ENCODE results near the gene LHX5.

LHX5 gene

DNA sequence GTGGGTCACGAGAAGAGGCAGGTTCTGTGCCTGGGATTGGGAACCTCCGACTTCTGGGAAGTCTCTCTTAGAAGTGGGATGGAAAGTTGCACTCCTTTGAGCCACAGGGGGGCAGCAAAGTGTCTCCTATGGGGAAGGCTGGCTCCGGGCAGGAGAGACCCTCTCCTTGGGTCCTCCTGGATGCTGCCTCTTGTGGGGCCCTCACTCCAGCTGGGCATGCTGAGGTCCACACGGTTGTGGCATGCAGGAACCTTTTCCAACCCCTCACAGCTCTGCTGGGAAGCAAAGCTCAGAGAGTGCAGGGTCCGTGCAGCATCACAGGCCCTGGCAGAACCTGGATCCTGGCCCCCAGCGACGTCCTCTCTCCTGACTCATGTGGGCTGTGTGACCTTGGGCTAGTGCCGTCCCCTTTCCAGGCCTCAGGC lies 32.1 kb downstream of the LHX5 start:
- H3K4me3 ChIP-seq (ENCODE audit: low read length in 2 of 2), result no peak overlapping the region
- H4K8ac ChIP-seq (ENCODE audit: low read depth, low read length), result no peak overlapping the region
- no peak overlapping the region for H2AK5ac ChIP-seq (ENCODE audit: low read depth, low read length)
- H3K4me2 ChIP-seq (ENCODE audit: insufficient read depth, low read length, poor library complexity, severe bottlenecking), result no peak overlapping the region
- H2BK12ac ChIP-seq (ENCODE audit: low read length), result no peak overlapping the region
- H3K18ac ChIP-seq (ENCODE audit: low read length), result peak overlapping the region; percentile 20
- no peak overlapping the region for H4K91ac ChIP-seq (ENCODE audit: low read depth, low read length, poor library complexity)
- DNase-seq (ENCODE audit: low spot score), result peak; percentile 64
- H2BK120ac ChIP-seq (ENCODE audit: low read depth, low read length), result no peak overlapping the region
- no peaks in the 10 kb centered on the region for H3K9me3 ChIP-seq (replicated peaks in 1 of 2; ENCODE audit: control insufficient read depth in 2 of 2, insufficient read depth in 1 of 2, low read depth in 1 of 2, low read length in 2 of 2)
- no peak overlapping the region for H3K23ac ChIP-seq (ENCODE audit: low read depth, low read length, poor library complexity)
- H2BK15ac ChIP-seq (ENCODE audit: low read length), result no peak overlapping the region
- H3K36me3 ChIP-seq (replicated peaks in 1 of 2; ENCODE audit: control insufficient read depth in 2 of 2, insufficient read depth in 2 of 2, low read length in 2 of 2), result peaks cover 0 to 12% of the 10 kb centered on the region in 2 donors
- peaks cover 0 to 1% of the 10 kb centered on the region in 2 donors for H3K4me1 ChIP-seq (ENCODE audit: control insufficient read depth in 2 of 2, insufficient read depth in 1 of 2, low read depth in 1 of 2, low read length in 2 of 2)
- no peak overlapping the region for H2AFZ ChIP-seq (ENCODE audit: low read length)
- H3K79me1 ChIP-seq (ENCODE audit: low read depth, low read length), result no peaks in the 10 kb centered on the region
- H2BK5ac ChIP-seq (ENCODE audit: low read length), result no peak overlapping the region
- no peak overlapping the region for H3K27ac ChIP-seq (replicated peaks; ENCODE audit: low read length)
- H3K14ac ChIP-seq (ENCODE audit: low read length), result no peak overlapping the region
- WGBS, 2 donors (ENCODE audit: extremely low coverage in 2 of 2, insufficient read length in 2 of 2, insufficient replicate concordance in 1 of 2), result no CpG with 5 or more reads among the region's 8 CpGs
- H3K4ac ChIP-seq (ENCODE audit: low read length), result no peak overlapping the region
- no peaks in the 10 kb centered on the region for H3K27me3 ChIP-seq (ENCODE audit: control insufficient read depth in 3 of 3, insufficient read depth in 3 of 3, low read depth in 1 of 3, low read length in 3 of 3)
- no peak overlapping the region for H3K9ac ChIP-seq (ENCODE audit: low read depth, low read length, poor library complexity)

DNA sequence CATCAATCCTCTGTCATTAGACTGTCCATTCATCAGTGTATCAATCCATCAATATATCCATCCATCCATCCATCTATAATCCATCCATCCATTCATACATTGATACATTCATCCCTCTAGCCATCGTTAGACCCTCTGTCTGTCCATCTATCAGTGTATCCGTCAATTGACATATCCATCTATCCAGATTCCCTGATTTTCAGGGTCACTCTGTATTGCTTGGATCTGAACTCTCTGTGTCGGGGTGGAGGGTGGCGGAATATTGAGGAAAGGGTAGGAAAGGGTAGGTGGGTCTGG lies 32.4 kb downstream of the LHX5 start:
- 100% methylated on average over 1 of the region's 4 CpGs; no CpG with 5 or more reads in 1 of the 2 donors for WGBS, 2 donors (ENCODE audit: extremely low coverage in 2 of 2, insufficient read length in 2 of 2, insufficient replicate concordance in 1 of 2)
- H2AK5ac ChIP-seq (ENCODE audit: low read depth, low read length), result no peak overlapping the region
- H4K91ac ChIP-seq (ENCODE audit: low read depth, low read length, poor library complexity), result no peak overlapping the region
- no peaks in the 10 kb centered on the region for H3K79me1 ChIP-seq (ENCODE audit: low read depth, low read length)
- no peak overlapping the region for H3K4me2 ChIP-seq (ENCODE audit: insufficient read depth, low read length, poor library complexity, severe bottlenecking)
- H4K8ac ChIP-seq (ENCODE audit: low read depth, low read length), result no peak overlapping the region
- H2BK12ac ChIP-seq (ENCODE audit: low read length), result no peak overlapping the region
- no peak overlapping the region for H3K18ac ChIP-seq (ENCODE audit: low read length)
- H3K9me3 ChIP-seq (replicated peaks in 1 of 2; ENCODE audit: control insufficient read depth in 2 of 2, insufficient read depth in 1 of 2, low read depth in 1 of 2, low read length in 2 of 2), result no peaks in the 10 kb centered on the region
- H3K4me1 ChIP-seq (ENCODE audit: control insufficient read depth in 2 of 2, insufficient read depth in 1 of 2, low read depth in 1 of 2, low read length in 2 of 2), result peaks cover 0 to 1% of the 10 kb centered on the region in 2 donors
- no peak overlapping the region for H3K4me3 ChIP-seq (ENCODE audit: low read length in 2 of 2)
- no peak overlapping the region for H3K14ac ChIP-seq (ENCODE audit: low read length)
- H2AFZ ChIP-seq (ENCODE audit: low read length), result no peak overlapping the region
- no peak for DNase-seq (ENCODE audit: low spot score)
- H2BK5ac ChIP-seq (ENCODE audit: low read length), result no peak overlapping the region
- H3K27ac ChIP-seq (replicated peaks; ENCODE audit: low read length), result no peak overlapping the region
- H3K9ac ChIP-seq (ENCODE audit: low read depth, low read length, poor library complexity), result no peak overlapping the region
- H2BK15ac ChIP-seq (ENCODE audit: low read length), result no peak overlapping the region
- H2BK120ac ChIP-seq (ENCODE audit: low read depth, low read length), result no peak overlapping the region
- no peak overlapping the region for H3K4ac ChIP-seq (ENCODE audit: low read length)
- H3K23ac ChIP-seq (ENCODE audit: low read depth, low read length, poor library complexity), result no peak overlapping the region
- peaks cover 0 to 15% of the 10 kb centered on the region in 2 donors for H3K36me3 ChIP-seq (replicated peaks in 1 of 2; ENCODE audit: control insufficient read depth in 2 of 2, insufficient read depth in 2 of 2, low read length in 2 of 2)
- no peaks in the 10 kb centered on the region for H3K27me3 ChIP-seq (ENCODE audit: control insufficient read depth in 3 of 3, insufficient read depth in 3 of 3, low read depth in 1 of 3, low read length in 3 of 3)

DNA sequence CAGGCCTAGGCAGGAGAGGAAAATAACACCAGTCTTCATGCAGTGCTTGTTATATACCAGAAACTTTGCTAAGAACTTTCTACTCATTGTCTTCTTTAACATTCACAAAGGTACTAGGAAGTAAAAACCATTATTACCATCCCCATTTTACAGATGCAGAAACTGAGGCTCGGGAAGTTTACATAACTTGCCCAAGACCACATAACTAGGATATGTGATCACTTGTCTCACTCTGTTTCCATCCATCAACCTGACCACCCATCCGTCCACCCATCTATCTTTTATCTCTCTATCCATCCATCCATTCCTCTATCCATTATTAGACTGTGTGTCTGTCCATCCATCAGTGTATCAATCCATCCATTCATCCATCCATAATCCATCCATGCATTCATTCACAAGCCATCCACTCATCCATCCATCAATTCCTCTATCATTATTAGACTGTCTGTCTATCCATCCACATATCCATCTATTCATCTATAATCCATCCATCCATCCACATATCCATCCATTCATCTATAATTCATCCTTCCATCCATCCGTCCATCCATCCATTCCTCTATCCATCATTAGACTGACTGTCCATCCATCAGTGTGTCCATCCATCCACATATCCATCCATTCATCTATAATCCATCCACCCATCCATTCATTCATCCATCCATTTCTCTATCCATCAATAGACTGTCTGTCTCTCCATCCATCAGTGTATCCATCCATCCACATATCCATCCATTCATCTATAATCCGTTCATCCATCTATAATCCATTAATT lies 33.0 kb downstream of the LHX5 start:
- 100% methylated on average over 2 to 3 of the region's 4 CpGs for WGBS, 2 donors (ENCODE audit: extremely low coverage in 2 of 2, insufficient read length in 2 of 2, insufficient replicate concordance in 1 of 2)
- H3K9ac ChIP-seq (ENCODE audit: low read depth, low read length, poor library complexity), result no peak overlapping the region

DNA sequence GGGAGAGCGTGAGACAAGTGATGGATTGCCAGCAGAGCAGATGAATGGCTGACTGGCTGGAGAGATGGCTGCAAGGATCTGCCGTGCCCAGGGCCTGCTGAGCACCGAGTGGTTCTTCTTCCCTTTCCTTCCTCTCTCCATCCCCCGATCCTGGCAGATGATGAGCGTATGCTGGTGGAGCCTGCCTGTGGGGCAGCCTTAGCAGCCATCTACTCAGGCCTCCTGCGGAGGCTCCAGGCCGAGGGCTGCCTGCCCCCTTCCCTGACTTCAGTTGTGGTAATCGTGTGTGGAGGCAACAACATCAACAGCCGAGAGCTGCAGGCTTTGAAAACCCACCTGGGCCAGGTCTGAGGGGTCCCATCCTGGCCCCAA lies 34.0 kb downstream of the LHX5 start:
- H2AK5ac ChIP-seq (ENCODE audit: low read depth, low read length), result peak overlapping the region; percentile 16
- H3K9ac ChIP-seq (ENCODE audit: low read depth, low read length, poor library complexity), result no peak overlapping the region
- no peak overlapping the region for H3K18ac ChIP-seq (ENCODE audit: low read length)
- H2BK5ac ChIP-seq (ENCODE audit: low read length), result no peak overlapping the region
- H4K91ac ChIP-seq (ENCODE audit: low read depth, low read length, poor library complexity), result no peak overlapping the region
- H2BK120ac ChIP-seq (ENCODE audit: low read depth, low read length), result no peak overlapping the region
- no peak overlapping the region for H2BK12ac ChIP-seq (ENCODE audit: low read length)
- no peak overlapping the region for H3K4me3 ChIP-seq (ENCODE audit: low read length in 2 of 2)
- no peak overlapping the region for H4K8ac ChIP-seq (ENCODE audit: low read depth, low read length)
- no peak overlapping the region for H3K4ac ChIP-seq (ENCODE audit: low read length)
- H3K23ac ChIP-seq (ENCODE audit: low read depth, low read length, poor library complexity), result no peak overlapping the region
- H2AFZ ChIP-seq (ENCODE audit: low read length), result no peak overlapping the region
- peaks cover 0 to 1% of the 10 kb centered on the region in 2 donors for H3K4me1 ChIP-seq (ENCODE audit: control insufficient read depth in 2 of 2, insufficient read depth in 1 of 2, low read depth in 1 of 2, low read length in 2 of 2)
- H3K27ac ChIP-seq (replicated peaks; ENCODE audit: low read length), result no peak overlapping the region
- H3K27me3 ChIP-seq (ENCODE audit: control insufficient read depth in 3 of 3, insufficient read depth in 3 of 3, low read depth in 1 of 3, low read length in 3 of 3), result no peaks in the 10 kb centered on the region
- H3K4me2 ChIP-seq (ENCODE audit: insufficient read depth, low read length, poor library complexity, severe bottlenecking), result no peak overlapping the region
- DNase-seq (ENCODE audit: low spot score), result no peak
- H2BK15ac ChIP-seq (ENCODE audit: low read length), result no peak overlapping the region
- no peaks in the 10 kb centered on the region for H3K9me3 ChIP-seq (replicated peaks in 1 of 2; ENCODE audit: control insufficient read depth in 2 of 2, insufficient read depth in 1 of 2, low read depth in 1 of 2, low read length in 2 of 2)
- WGBS, 2 donors (ENCODE audit: extremely low coverage in 2 of 2, insufficient read length in 2 of 2, insufficient replicate concordance in 1 of 2), result no CpG with 5 or more reads among the region's 9 CpGs
- H3K14ac ChIP-seq (ENCODE audit: low read length), result no peak overlapping the region
- H3K79me1 ChIP-seq (ENCODE audit: low read depth, low read length), result no peaks in the 10 kb centered on the region
- H3K36me3 ChIP-seq (replicated peaks in 1 of 2; ENCODE audit: control insufficient read depth in 2 of 2, insufficient read depth in 2 of 2, low read length in 2 of 2), result peaks cover 0 to 23% of the 10 kb centered on the region in 2 donors

More for the DNA sequence above, 33.0 kb downstream of the LHX5 start:
- no peak for DNase-seq (ENCODE audit: low spot score)
- no peak overlapping the region for H2BK120ac ChIP-seq (ENCODE audit: low read depth, low read length)
- H3K4me3 ChIP-seq (ENCODE audit: low read length in 2 of 2), result no peak overlapping the region
- H3K4me2 ChIP-seq (ENCODE audit: insufficient read depth, low read length, poor library complexity, severe bottlenecking), result no peak overlapping the region
- no peak overlapping the region for H2BK5ac ChIP-seq (ENCODE audit: low read length)
- H3K14ac ChIP-seq (ENCODE audit: low read length), result no peak overlapping the region
- H4K91ac ChIP-seq (ENCODE audit: low read depth, low read length, poor library complexity), result no peak overlapping the region
- no peak overlapping the region for H3K4ac ChIP-seq (ENCODE audit: low read length)
- H2BK15ac ChIP-seq (ENCODE audit: low read length), result no peak overlapping the region
- no peak overlapping the region for H3K18ac ChIP-seq (ENCODE audit: low read length)
- H3K36me3 ChIP-seq (replicated peaks in 1 of 2; ENCODE audit: control insufficient read depth in 2 of 2, insufficient read depth in 2 of 2, low read length in 2 of 2), result peaks cover 0 to 20% of the 10 kb centered on the region in 2 donors
- H3K27ac ChIP-seq (replicated peaks; ENCODE audit: low read length), result no peak overlapping the region
- peaks cover 0 to 1% of the 10 kb centered on the region in 2 donors for H3K4me1 ChIP-seq (ENCODE audit: control insufficient read depth in 2 of 2, insufficient read depth in 1 of 2, low read depth in 1 of 2, low read length in 2 of 2)
- no peak overlapping the region for H2AFZ ChIP-seq (ENCODE audit: low read length)
- no peak overlapping the region for H3K23ac ChIP-seq (ENCODE audit: low read depth, low read length, poor library complexity)
- no peaks in the 10 kb centered on the region for H3K9me3 ChIP-seq (replicated peaks in 1 of 2; ENCODE audit: control insufficient read depth in 2 of 2, insufficient read depth in 1 of 2, low read depth in 1 of 2, low read length in 2 of 2)
- H3K79me1 ChIP-seq (ENCODE audit: low read depth, low read length), result no peaks in the 10 kb centered on the region
- no peak overlapping the region for H2AK5ac ChIP-seq (ENCODE audit: low read depth, low read length)
- H3K27me3 ChIP-seq (ENCODE audit: control insufficient read depth in 3 of 3, insufficient read depth in 3 of 3, low read depth in 1 of 3, low read length in 3 of 3), result no peaks in the 10 kb centered on the region
- H4K8ac ChIP-seq (ENCODE audit: low read depth, low read length), result no peak overlapping the region
- H2BK12ac ChIP-seq (ENCODE audit: low read length), result no peak overlapping the region
